ENCODE results near the gene HTT.

DNA sequence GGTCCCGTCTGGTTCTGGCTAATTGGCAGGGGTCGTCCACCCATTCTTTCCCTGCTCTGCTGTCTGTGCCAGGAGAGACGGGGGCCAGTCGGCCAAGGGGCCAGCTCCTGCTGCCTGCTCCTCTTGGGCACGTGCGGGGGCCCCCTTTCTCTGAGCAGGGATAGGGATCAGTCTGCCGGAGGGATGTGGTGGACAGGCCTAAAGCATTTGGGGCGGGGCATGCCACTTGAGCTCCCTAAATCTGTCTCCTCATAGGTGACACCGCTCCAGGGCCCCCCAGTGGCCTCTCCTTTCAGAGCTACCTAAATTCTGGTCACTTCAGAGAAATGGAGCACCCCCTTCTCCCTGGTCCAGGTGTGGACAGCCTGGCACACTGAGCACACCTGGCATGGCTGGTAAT, 170.3 kb downstream of the HTT start:
- TF ChIP-seq, protein P1, sequence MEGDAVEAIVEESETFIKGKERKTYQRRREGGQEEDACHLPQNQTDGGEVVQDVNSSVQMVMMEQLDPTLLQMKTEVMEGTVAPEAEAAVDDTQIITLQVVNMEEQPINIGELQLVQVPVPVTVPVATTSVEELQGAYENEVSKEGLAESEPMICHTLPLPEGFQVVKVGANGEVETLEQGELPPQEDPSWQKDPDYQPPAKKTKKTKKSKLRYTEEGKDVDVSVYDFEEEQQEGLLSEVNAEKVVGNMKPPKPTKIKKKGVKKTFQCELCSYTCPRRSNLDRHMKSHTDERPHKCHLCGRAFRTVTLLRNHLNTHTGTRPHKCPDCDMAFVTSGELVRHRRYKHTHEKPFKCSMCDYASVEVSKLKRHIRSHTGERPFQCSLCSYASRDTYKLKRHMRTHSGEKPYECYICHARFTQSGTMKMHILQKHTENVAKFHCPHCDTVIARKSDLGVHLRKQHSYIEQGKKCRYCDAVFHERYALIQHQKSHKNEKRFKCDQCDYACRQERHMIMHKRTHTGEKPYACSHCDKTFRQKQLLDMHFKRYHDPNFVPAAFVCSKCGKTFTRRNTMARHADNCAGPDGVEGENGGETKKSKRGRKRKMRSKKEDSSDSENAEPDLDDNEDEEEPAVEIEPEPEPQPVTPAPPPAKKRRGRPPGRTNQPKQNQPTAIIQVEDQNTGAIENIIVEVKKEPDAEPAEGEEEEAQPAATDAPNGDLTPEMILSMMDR (conservative IDR thresholded peaks at IDR 0.05; ENCODE audit: low read depth, low read length) = no peak
- TF ChIP-seq EZH2 (IDR thresholded peaks at IDR 0.05; ENCODE audit: borderline replicate concordance, low read depth, low read length, poor library complexity, severe bottlenecking) = no peak
